AG10803 (cell line): ENCODE results near the gene JUND.
A peak's percentile ranks its signal among the peaks of the same experiment; 100 is the strongest.

Experiments
- DNase-seq: peaks from one replicate; pipeline ENCODE4 v3.0.0; 2010; ENCODE audit warnings: low read depth
- H3K4me3 ChIP-seq: 2 replicates; pipeline ENCODE4 v1.5.1; 2011; ENCODE audit warnings: mild to moderate bottlenecking, low read length, control low read depth
- TF ChIP-seq, protein P1 (sequence below): conservative IDR thresholded peaks from 2 replicates; pipeline ENCODE4 v1.5.1; 2011; ENCODE audit warnings: mild to moderate bottlenecking, low read length, control low read depth, inconsistent platforms

The JUND gene

DNA sequence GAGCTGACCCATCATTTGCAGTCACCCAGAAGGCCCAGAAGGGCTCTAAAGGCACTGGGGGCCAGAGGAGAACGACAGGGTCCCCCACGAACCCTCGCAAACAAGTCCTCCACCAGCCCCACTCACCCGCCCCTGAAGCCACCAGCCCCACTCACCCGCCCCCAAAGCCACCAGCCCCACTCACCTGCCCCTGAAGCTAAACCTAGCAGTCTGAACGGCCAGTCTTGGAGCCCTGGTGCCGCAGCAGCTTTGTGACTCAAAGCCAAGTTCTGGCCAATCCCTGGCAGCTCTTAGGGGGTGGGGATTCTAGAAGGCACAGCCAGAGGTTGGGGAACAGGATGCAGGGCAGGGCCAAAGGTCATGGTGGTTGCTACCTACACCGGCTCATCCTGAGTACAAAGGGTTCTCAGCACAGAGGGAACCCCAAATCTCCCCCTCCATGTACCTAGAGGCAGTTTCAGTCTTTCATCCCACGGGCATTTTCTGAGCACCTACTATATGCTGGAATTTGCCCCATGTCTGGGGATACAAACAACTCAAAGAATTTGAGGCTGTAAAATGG, 7.1 kb downstream of the JUND start, which contains the start of gene IQCN:
Gene IQCN, minus strand, starts transcription at position 234 of the 562 bp plus-strand sequence. CDS start 4,974 bp downstream, outside the sequence.
- TF ChIP-seq, protein P1, sequence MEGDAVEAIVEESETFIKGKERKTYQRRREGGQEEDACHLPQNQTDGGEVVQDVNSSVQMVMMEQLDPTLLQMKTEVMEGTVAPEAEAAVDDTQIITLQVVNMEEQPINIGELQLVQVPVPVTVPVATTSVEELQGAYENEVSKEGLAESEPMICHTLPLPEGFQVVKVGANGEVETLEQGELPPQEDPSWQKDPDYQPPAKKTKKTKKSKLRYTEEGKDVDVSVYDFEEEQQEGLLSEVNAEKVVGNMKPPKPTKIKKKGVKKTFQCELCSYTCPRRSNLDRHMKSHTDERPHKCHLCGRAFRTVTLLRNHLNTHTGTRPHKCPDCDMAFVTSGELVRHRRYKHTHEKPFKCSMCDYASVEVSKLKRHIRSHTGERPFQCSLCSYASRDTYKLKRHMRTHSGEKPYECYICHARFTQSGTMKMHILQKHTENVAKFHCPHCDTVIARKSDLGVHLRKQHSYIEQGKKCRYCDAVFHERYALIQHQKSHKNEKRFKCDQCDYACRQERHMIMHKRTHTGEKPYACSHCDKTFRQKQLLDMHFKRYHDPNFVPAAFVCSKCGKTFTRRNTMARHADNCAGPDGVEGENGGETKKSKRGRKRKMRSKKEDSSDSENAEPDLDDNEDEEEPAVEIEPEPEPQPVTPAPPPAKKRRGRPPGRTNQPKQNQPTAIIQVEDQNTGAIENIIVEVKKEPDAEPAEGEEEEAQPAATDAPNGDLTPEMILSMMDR, result no peak
- H3K4me3 ChIP-seq, result peak within 1 kb of the TSS; percentile 24; the same call in 1 of the 2 replicates
- no peak for DNase-seq

DNA sequence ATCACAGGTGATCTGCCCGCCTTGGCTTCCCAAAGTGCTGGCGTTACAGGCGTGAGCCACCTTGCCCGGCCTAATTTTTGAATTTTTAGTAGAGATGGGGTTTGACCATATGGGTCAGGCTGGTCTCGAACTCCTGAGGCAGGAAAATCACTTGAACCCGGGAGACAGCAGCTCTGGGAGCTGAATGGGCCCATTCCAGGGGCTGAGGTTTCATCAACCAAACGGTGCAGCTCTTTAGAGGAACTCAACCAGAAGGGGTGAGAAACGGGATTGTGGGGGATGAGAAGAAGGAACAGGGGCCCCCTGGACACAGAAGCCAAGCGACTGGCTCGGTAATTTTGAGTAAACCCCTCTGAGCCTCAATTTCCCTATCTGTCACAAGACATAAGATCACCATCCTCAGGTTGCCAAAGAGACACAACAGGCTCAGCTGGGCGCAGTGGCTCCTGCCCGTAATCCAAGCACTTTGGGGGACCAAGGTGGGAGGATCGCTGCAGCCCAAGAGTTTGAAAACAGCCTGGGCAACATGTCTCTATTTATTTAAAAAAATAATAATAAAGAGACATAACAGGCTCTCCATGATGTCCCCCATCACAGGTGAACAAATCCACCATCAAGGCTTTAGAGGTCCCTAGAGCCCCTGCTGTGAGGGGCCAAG, 7.7 kb downstream of the JUND start:
- TF ChIP-seq, protein P1, result no peak
- no peak for DNase-seq
- H3K4me3 ChIP-seq, result no peak overlapping the region

DNA sequence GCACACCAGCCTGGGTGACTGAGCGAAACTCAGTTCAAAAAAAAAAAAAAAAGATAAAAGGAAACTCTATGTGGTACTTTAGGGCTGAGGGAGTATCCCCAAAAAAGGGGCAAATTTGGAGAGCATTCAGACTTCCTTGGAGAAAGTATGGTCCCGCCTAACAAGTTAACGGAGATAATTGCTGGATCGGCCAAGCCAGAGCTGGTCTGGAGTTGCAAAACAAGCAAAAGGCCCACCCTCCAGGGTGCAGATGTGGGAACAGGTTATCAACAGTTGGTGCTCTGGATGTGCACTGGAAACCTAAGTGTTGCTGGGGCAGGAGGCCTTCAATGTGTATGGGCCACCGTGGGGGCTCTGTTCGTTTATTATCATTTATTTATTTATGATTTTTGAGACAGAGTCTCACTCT, 10.0 kb downstream of the JUND start:
- TF ChIP-seq, protein P1, result no peak
- no peak for DNase-seq
- H3K4me3 ChIP-seq, result no peak overlapping the region

DNA sequence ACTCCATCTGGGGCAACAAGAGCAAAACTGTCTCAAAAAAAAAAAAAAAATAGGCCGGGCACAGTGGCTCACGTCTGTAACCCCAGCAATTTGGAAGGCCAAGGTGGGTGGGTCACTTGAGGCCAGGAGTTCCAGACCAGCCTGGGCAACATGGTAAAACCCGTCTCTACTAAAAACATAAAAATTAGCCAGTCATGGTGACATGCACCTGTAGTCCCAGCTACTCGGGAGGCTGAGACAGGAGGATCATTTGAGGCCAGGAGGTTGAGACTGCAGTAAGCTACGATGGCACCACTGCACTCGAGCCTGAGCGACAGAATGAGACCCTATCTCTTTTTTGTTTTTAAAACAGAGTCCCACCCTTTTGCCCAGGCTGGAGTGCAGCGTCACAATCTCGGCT, 11.1 kb downstream of the JUND start:
- DNase-seq, result no peak
- H3K4me3 ChIP-seq, result no peak overlapping the region
- TF ChIP-seq, protein P1, result no peak

DNA sequence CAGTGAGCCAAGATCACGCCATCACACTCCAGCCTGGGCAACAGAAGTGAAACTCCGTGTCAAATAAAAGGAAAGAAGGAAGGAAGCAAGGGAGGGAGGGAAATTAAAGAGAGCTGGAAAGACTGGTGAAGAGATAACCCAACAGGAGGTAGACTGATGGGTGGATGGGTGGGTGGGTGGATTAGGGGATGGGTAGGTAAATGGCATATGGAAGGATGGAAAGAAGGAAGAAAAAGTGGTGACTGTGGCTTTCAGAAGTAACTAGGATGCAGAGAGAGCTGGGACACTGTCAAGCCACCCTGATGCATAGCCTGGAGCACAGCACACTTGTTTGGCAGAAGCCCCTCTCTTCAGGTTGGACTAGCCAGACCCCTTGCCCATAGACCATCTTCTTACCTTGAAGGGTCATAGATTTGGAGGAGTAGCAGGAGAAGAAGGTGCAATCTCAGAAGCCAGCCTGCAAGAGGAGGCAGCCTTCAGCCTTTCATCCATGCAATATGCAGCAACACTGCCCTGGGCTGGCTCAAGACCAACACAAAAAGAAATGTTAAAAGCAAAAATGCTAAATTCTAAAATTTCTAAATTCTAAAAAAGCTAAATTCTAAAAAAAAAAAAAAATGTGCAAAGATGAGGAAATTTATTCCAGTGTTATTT, 12.2 kb downstream of the JUND start:
- TF ChIP-seq, protein P1, result no peak
- DNase-seq, result no peak
- no peak overlapping the region for H3K4me3 ChIP-seq

DNA sequence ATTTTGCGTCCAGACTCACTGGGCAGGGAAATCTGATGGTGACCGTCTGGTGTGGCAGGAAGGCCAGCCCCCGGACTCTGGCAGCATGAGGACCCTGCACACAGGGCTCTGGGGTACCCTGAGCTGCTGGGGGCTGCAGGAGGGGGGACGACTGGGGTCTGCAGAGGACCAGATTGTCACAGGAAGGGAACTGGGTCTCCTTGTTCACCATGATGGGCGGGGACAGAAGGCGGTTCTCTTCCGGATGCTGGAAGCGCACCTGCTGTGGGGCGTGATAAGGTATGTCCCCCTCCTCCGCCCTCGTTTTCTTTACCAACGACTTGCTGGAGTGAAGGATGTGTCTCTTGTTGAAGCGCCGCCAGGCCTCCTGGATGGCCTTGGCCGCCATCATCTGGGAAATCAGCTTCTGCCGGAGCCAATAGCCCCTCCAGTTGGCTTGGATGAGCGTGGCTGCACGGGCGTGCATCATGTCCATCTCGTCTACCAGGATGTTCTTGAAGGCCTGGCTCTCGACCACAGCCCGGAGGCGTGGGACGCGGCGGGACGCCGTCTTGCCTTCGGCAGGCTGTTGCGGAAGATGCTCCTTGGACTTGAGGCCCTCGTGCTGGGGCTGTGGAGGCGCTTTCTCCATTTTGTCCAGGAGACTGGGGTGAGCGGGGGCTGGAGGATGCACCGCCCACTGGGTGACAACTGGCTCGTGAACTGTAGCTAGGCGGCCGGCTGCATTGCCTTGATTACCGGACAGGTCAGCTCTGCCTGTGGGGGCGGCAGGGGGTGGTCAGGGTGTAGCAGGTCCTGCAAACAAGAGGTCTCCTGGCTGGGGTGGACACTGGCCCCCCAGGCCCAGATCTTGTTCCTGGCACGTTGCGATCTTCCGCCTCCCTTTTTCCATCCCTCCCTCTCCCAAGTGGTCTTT, 14.4 kb downstream of the JUND start:
- no peak for DNase-seq
- H3K4me3 ChIP-seq, result no peak overlapping the region
- TF ChIP-seq, protein P1, result no peak
